Mesothelial cell of epicardium (in vitro differentiated cells): Measurements from ENCODE around the gene CD80. TPM values are rescaled to one million over a fixed set of nuclear protein-coding genes. Genes with fewer than 3 reads are reported as not detected.

Experiments
- DNase-seq, 2 experiments: peaks; one replicate each; pipeline ENCODE4 v3.0.0; 2021; ENCODE audit warnings: low spot score in 2 of 2; ENCODE audit not compliant: unreplicated experiment in 2 of 2
- H3K27ac Mint-ChIP-seq: 2 replicates; pipeline ENCODE4 v1.8.0; 2021; ENCODE audit warnings: mixed read lengths
- H3K27me3 Mint-ChIP-seq: 2 replicates; pipeline ENCODE4 v1.8.0; 2021; ENCODE audit warnings: low read depth, mixed read lengths
- H3K36me3 Mint-ChIP-seq: 2 replicates; pipeline ENCODE4 v1.8.0; 2021; ENCODE audit warnings: mixed read lengths
- H3K4me1 Mint-ChIP-seq: 2 replicates; pipeline ENCODE4 v1.8.0; 2021; ENCODE audit warnings: mixed read lengths
- H3K4me3 Mint-ChIP-seq: 2 replicates; pipeline ENCODE4 v1.8.0; 2021; ENCODE audit warnings: mild to moderate bottlenecking, moderate library complexity, mixed read lengths
- H3K9me3 Mint-ChIP-seq: 2 replicates; pipeline ENCODE4 v1.8.0; 2021; ENCODE audit warnings: mixed read lengths
- CTCF ChIP-seq: fragments of 200-600 bp; sonication (generic); IDR thresholded peaks from one replicate; pipeline ENCODE4 v1.5.0; 2021; ENCODE audit warnings: antibody characterized with exemption; ENCODE audit not compliant: unreplicated experiment
- total RNA-seq: library from RNA; stranded (reverse); gene quantifications from 3 replicates; pipeline ENCODE4 v1.2.1, GENCODE V29; 2021

The CD80 gene
- total RNA-seq = 0.18 to 0.38 TPM in 2 of 3 replicates, not detected in the other

GRCh38 chr3:119559441-119559963, at the start of gene CD80:
TSS of gene CD80 (minus strand) at chr3:119559614. CDS start at chr3:119557728, 1,886 bp downstream.
- Mint-ChIP-seq H3K4me3 (no peak within 1 kb of the TSS), H3K27me3 (peaks cover 1% of the 10 kb centered on the region), H3K27ac (no peak within 1 kb of the TSS), H3K9me3 (no peaks in the 10 kb centered on the region), H3K36me3 (no peaks in the 10 kb centered on the region), H3K4me1 (no peaks in the 10 kb centered on the region)
- no peak for DNase-seq
- no peak for TF ChIP-seq CTCF

GRCh38 chr3:119608405-119609000, 49.1 kb upstream of the CD80 start:
- Mint-ChIP-seq H3K36me3 (no peaks in the 10 kb centered on the region), H3K4me1 (peaks cover 4% of the 10 kb centered on the region), H3K27ac (no peak overlapping the region), H3K27me3 (no peaks in the 10 kb centered on the region), H3K9me3 (peaks cover 4% of the 10 kb centered on the region), H3K4me3 (no peak overlapping the region)
- TF ChIP-seq CTCF = no peak
- DNase-seq = no peak

GRCh38 chr3:119604878-119605277, 45.5 kb upstream of the CD80 start:
- no peaks in the 10 kb centered on the region for H3K27me3 Mint-ChIP-seq
- no peaks in the 10 kb centered on the region for H3K9me3 Mint-ChIP-seq
- H3K4me1 Mint-ChIP-seq = peaks cover 18% of the 10 kb centered on the region
- H3K36me3 Mint-ChIP-seq = no peaks in the 10 kb centered on the region
- DNase-seq = no peak
- no peak for TF ChIP-seq CTCF
- H3K4me3 Mint-ChIP-seq = no peak overlapping the region
- no peak overlapping the region for H3K27ac Mint-ChIP-seq

DNA sequence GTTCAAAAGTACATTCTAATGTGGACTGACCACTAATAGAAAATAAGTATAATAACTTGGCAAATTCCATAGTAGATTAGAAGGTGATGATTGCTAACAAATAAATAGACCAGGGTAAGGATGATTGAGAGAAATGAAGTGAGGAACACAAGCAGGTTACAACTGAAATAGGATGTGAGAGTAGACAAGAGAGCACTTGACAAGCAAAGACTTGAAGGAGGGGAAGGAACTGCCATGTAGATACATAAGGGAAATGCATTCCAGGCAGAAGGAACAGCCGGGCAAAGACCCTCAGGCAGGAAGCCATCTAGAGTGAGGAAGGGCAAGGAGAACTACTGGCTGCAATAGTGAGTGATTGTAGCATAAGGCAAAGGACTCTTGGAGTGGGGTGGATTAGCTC, 43.3 kb upstream of the CD80 start:
- TF ChIP-seq CTCF = no peak
- H3K27ac Mint-ChIP-seq = no peak overlapping the region
- H3K36me3 Mint-ChIP-seq = no peaks in the 10 kb centered on the region
- H3K27me3 Mint-ChIP-seq = no peaks in the 10 kb centered on the region
- no peak overlapping the region for H3K4me3 Mint-ChIP-seq
- DNase-seq = no peak
- no peaks in the 10 kb centered on the region for H3K9me3 Mint-ChIP-seq
- H3K4me1 Mint-ChIP-seq = peaks cover 20% of the 10 kb centered on the region

DNA sequence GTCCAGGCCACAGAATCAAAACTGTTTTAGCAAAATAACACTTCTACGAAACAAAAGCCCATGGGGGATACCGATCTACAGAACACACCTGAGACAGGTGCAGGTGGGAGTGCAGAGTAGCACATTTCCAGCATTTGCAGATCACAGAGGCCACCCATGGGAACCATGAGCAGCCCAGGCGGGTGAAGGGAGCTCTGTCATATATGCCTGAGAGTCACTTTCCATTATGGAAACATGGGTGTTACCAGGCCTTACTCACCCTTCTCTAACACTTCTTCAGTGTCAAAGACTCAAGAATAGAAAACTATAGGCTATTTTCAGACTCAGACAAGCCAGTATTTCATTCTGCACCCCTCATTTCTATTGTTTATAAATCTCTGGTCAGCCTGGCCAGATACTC, 41.7 kb upstream of the CD80 start:
- H3K27me3 Mint-ChIP-seq = no peaks in the 10 kb centered on the region
- TF ChIP-seq CTCF = no peak
- peaks cover 20% of the 10 kb centered on the region for H3K4me1 Mint-ChIP-seq
- no peak overlapping the region for H3K4me3 Mint-ChIP-seq
- no peak overlapping the region for H3K27ac Mint-ChIP-seq
- no peak for DNase-seq
- no peaks in the 10 kb centered on the region for H3K36me3 Mint-ChIP-seq
- no peaks in the 10 kb centered on the region for H3K9me3 Mint-ChIP-seq
